Left ventricle myocardium inferior (tissue), 1 donor: ENCODE results near the gene DDX17. TPM values are rescaled to one million over a fixed set of nuclear protein-coding genes. Genes with fewer than 3 reads are reported as not detected.
A peak's percentile ranks its signal among the peaks of the same experiment; 100 is the strongest.

Source experiments
- DNase-seq: peaks from one replicate; pipeline ENCODE4 v3.0.0-alpha.2; 2020
- H3K27ac ChIP-seq: fragments of 200-600 bp; replicated peaks from 2 replicates; pipeline ENCODE4 v1.8.0; 2021
- H3K27me3 ChIP-seq: fragments of 200-600 bp; 2 replicates; pipeline ENCODE4 v1.8.0; 2021; ENCODE audit warnings: low read depth
- H3K36me3 ChIP-seq: fragments of 200-600 bp; 2 replicates; pipeline ENCODE4 v1.8.0; 2021
- H3K4me1 ChIP-seq: fragments of 200-600 bp; 2 replicates; pipeline ENCODE4 v1.8.0; 2021
- H3K4me3 ChIP-seq: fragments of 200-600 bp; 2 replicates; pipeline ENCODE4 v1.8.0; 2021; ENCODE audit warnings: mild to moderate bottlenecking, moderate library complexity
- H3K9me3 ChIP-seq: fragments of 200-600 bp; replicated peaks from 2 replicates; pipeline ENCODE4 v1.8.0; 2021
- CTCF ChIP-seq: fragments of 200-600 bp; IDR thresholded peaks from 2 replicates; pipeline ENCODE4 v1.8.0; 2021; ENCODE audit warnings: antibody characterized with exemption, mild to moderate bottlenecking, borderline replicate concordance
- intact Hi-C: fragments of 100-400 bp; cut with micrococcal nuclease; formaldehyde crosslinking; loops from one replicate; pipeline ENCODE4 v1.11.0; 2022
- total RNA-seq: library from RNA; stranded (reverse); fragmentation: NEBNext Ultra II Directional; extraction: Animal tissue kit (Norgen Biotek cat#: 25700); gene quantifications from one replicate; pipeline ENCODE4 v1.2.1, GENCODE V29; 2021
- donor health status: DM: no; HTN: yes; CAD: no; lungs with severe emphysema.

DDX17 gene
- total RNA-seq, 1 donor from 2014 or later: 228 TPM

GRCh38 chr22:38442967-38443627 lies 63.0 kb downstream of the DDX17 start:
- Histone ChIP-seq H3K4me3 (no peak overlapping the region), H3K9me3 (no peaks in the 10 kb centered on the region), H3K36me3 (no peaks in the 10 kb centered on the region), H3K27me3 (peaks cover 64% of the 10 kb centered on the region), H3K27ac (peak overlapping the region; percentile 92), H3K4me1 (peaks cover 43% of the 10 kb centered on the region)
- no peak for TF ChIP-seq CTCF
- peak; percentile 67 for DNase-seq
- intact Hi-C loops: no loop called here

- DNase-seq: no peak
- Histone ChIP-seq H3K4me3 (no peak overlapping the region), H3K27ac (peak overlapping the region; percentile 92), H3K36me3 (no peaks in the 10 kb centered on the region), H3K9me3 (no peaks in the 10 kb centered on the region), H3K4me1 (peaks cover 43% of the 10 kb centered on the region), H3K27me3 (peaks cover 52% of the 10 kb centered on the region)
- no peak for TF ChIP-seq CTCF
- intact Hi-C loops: no loop called here
Measured at GRCh38 chr22:38441620-38442287, 64.4 kb downstream of the DDX17 start.

- Histone ChIP-seq H3K4me1 (peaks cover 47% of the 10 kb centered on the region), H3K27me3 (peaks cover 45% of the 10 kb centered on the region), H3K4me3 (no peak overlapping the region), H3K27ac (peak overlapping the region; percentile 92), H3K36me3 (no peaks in the 10 kb centered on the region), H3K9me3 (no peaks in the 10 kb centered on the region)
- no peak for DNase-seq
- no peak for TF ChIP-seq CTCF
- intact Hi-C loops: no loop called here
Measured at GRCh38 chr22:38440747-38441350, 65.3 kb downstream of the DDX17 start.

- no peaks in the 10 kb centered on the region for H3K36me3 ChIP-seq
- DNase-seq: no peak
- H3K9me3 ChIP-seq: no peaks in the 10 kb centered on the region
- no peak overlapping the region for H3K4me3 ChIP-seq
- H3K27ac ChIP-seq: peak overlapping the region; percentile 78
- peaks cover 19% of the 10 kb centered on the region for H3K27me3 ChIP-seq
- H3K4me1 ChIP-seq: peaks cover 31% of the 10 kb centered on the region
- no peak for TF ChIP-seq CTCF
- intact Hi-C loops: no loop called here
Measured at GRCh38 chr22:38437416-38437815, 68.7 kb downstream of the DDX17 start.

DNA sequence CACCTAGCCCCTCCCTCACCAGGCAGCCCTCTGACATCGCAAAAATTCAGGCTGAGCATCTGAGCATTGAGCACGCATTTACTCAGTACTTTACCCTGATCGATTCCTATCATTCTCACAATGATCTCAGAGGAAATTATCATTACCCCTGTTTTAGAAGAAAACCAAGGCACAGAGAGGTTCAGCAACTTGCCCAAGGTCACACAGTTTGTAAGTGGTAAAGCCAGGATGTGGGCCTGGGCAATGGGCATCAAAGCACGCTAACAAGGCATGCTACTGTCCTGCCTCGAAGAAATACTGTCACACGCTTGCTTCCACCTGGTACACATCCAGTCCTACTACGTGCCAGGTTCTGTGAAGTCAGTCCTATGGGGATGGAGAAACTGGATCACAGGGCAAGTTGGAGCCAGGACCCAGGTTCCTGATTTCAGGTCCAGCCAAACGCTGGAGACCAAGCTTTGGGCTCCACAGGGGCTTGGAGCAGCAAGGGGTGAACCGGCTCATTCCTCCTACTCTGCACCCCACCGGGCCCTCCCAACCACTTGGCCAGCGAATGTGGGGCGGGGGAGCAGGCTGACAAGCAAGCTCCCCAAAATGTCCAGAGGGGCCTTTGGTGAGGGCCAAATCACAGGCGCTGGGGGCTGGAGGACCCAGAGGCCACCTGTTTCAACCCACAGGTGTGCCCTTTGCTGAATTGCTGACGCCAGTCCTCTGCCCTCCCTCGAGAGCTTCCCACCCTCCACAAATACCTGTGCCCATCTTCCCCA lies 69.3 kb downstream of the DDX17 start:
- intact Hi-C loops: no loop called here
- no peak overlapping the region for H3K4me3 ChIP-seq
- peaks cover 19% of the 10 kb centered on the region for H3K27me3 ChIP-seq
- H3K27ac ChIP-seq: peak overlapping the region; percentile 78
- H3K9me3 ChIP-seq: no peaks in the 10 kb centered on the region
- H3K4me1 ChIP-seq: peaks cover 31% of the 10 kb centered on the region
- no peaks in the 10 kb centered on the region for H3K36me3 ChIP-seq
- no peak for TF ChIP-seq CTCF
- DNase-seq: no peak
